GM12878 (cell line): ENCODE results near the gene CDCP1. TPM values are rescaled to one million over a fixed set of nuclear protein-coding genes. Genes with fewer than 3 reads are reported as not detected.

Experiments used
- ATAC-seq: fragments of 200-7000 bp; cut with Tn5 transposase; 3 replicates; pipeline ENCODE4 v1.9.1; 2020; ENCODE audit warnings: mild to moderate bottlenecking, moderate library complexity
- BruUV-seq: library from RNA; stranded (reverse); fragments of 400-500 nt; replicated peaks from 2 replicates; lab custom pipeline; 2021; lab: Mats Ljungman, UMichigan
- CTCF ChIA-PET: fragments of 300-600 bp; sonication (Branson Sonifier 250); formaldehyde crosslinking; extraction: SDS; loops from one replicate; lab custom pipeline; 2021; ENCODE audit warnings: inconsistent platforms; lab: Yijun Ruan, JAX
- POLR2A ChIA-PET: fragments of 350-600 bp; formaldehyde crosslinking; extraction: SDS; loops from one replicate; lab custom pipeline; 2021; ENCODE audit warnings: inconsistent platforms; lab: Charles Lee
- RAD21 ChIA-PET: fragments of 300-600 bp; sonication (Branson Sonifier 250); formaldehyde crosslinking; loops from one replicate; lab custom pipeline; 2023; ENCODE audit warnings: antibody characterized with exemption; ENCODE audit not compliant: unreplicated experiment; lab: Charles Lee
- SMC1A ChIA-PET: fragments of 300-600 bp; sonication (Branson Sonifier 250); formaldehyde crosslinking; loops from one replicate; lab custom pipeline; 2023; ENCODE audit not compliant: unreplicated experiment, uncharacterized antibody; lab: Charles Lee
- DNase-seq: peaks from one replicate; pipeline ENCODE4 v3.0.0-alpha.2; 2011; ENCODE audit warnings: low read depth, low spot score
- FAIRE-seq: peaks from 3 replicates; lab custom pipeline; 2011; peaks lifted over from hg19 to GRCh38; lab: Jason Lieb, UNC
- H2AFZ ChIP-seq: 2 replicates; pipeline ENCODE4 v1.6.0; 2011; ENCODE audit warnings: low read depth, low read length, control low read depth; ENCODE audit not compliant: control insufficient read depth
- H3K27ac ChIP-seq: 2 replicates; pipeline ENCODE4 v1.5.1; 2011; ENCODE audit warnings: control low read depth; ENCODE audit not compliant: control insufficient read depth, insufficient read depth
- H3K27me3 ChIP-seq, 2 experiments: replicated peaks in 1 of 2; 2 replicates each; pipeline versions ENCODE4 v1.6.0 to v1.6.1; 2011; ENCODE audit warnings: low read length in 1 of 2; ENCODE audit not compliant: control insufficient read depth in 2 of 2, insufficient read depth in 2 of 2
- H3K36me3 ChIP-seq, 2 experiments: 2 replicates each; pipeline ENCODE4 v1.5.1; 2011; ENCODE audit warnings: low read length in 1 of 2; ENCODE audit not compliant: control insufficient read depth in 2 of 2, insufficient read depth in 2 of 2
- H3K4me1 ChIP-seq: 2 replicates; pipeline ENCODE4 v1.6.1; 2011; ENCODE audit warnings: mild to moderate bottlenecking, low read length, moderate library complexity, mixed read lengths; ENCODE audit not compliant: control insufficient read depth, insufficient read depth
- H3K4me2 ChIP-seq: 2 replicates; pipeline ENCODE4 v1.6.0; 2011; ENCODE audit warnings: control low read depth; ENCODE audit not compliant: control insufficient read depth, insufficient read depth
- H3K4me3 ChIP-seq: fragments of 200-600 bp; sonication (generic); 2 replicates; pipeline ENCODE4 v1.5.1; 2016
- H3K79me2 ChIP-seq: 2 replicates; pipeline ENCODE4 v1.6.0; 2011; ENCODE audit warnings: low read length; ENCODE audit not compliant: control insufficient read depth, insufficient read depth
- H3K9ac ChIP-seq: 2 replicates; pipeline ENCODE4 v1.8.0; 2011; ENCODE audit warnings: low read length, control low read depth, mixed read lengths; ENCODE audit not compliant: control insufficient read depth, insufficient read depth
- H3K9me3 ChIP-seq: replicated peaks from 3 replicates; pipeline ENCODE4 v1.5.1; 2011; ENCODE audit warnings: mild to moderate bottlenecking, low read length; ENCODE audit not compliant: control insufficient read depth, insufficient read depth
- H4K20me1 ChIP-seq: 2 replicates; pipeline ENCODE4 v1.6.0; 2011; ENCODE audit not compliant: control insufficient read depth, insufficient read depth
- CTCF ChIP-seq, 3 experiments: IDR thresholded peaks in 2 of 3; conservative IDR thresholded peaks in 1 of 3; 2 replicates each; pipeline ENCODE4 v1.5.1; 2011; ENCODE audit warnings: low read depth in 3 of 3, low read length in 3 of 3, mild to moderate bottlenecking in 3 of 3, control low read depth in 2 of 3, moderate library complexity in 2 of 3, inconsistent platforms in 1 of 3, mixed read lengths in 1 of 3; ENCODE audit not compliant: control insufficient read depth in 2 of 3, insufficient read depth in 1 of 3; ENCODE audit errors: extremely low read depth in 1 of 3
- CUX1 ChIP-seq: IDR thresholded peaks from 2 replicates; pipeline ENCODE4 v1.6.1; 2012; ENCODE audit warnings: improper control_type of control experiment, low read depth, low read length; ENCODE audit not compliant: insufficient replicate concordance
- JUND ChIP-seq: IDR thresholded peaks from 2 replicates; pipeline ENCODE4 v1.6.1; 2012; ENCODE audit warnings: low read depth, mild to moderate bottlenecking, low read length, improper control_type of control experiment, moderate library complexity
- RELA ChIP-seq: fragments of 450-650 bp; IDR thresholded peaks from 2 replicates; pipeline ENCODE4 v1.8.0; 2014; ENCODE audit warnings: borderline replicate concordance; ENCODE audit not compliant: partially characterized antibody
- SRF ChIP-seq, 2 experiments: IDR thresholded peaks; 2 replicates each; pipeline ENCODE4 v1.6.1; 2011; ENCODE audit warnings: low read depth in 2 of 2, low read length in 2 of 2, mild to moderate bottlenecking in 1 of 2, moderate library complexity in 1 of 2
- ZZZ3 ChIP-seq: IDR thresholded peaks from 2 replicates; pipeline ENCODE4 v1.6.1; 2011; ENCODE audit warnings: low read depth; ENCODE audit not compliant: control insufficient read depth, insufficient read length
- WGBS: methylation state at CpG from one replicate; pipeline ENCODE4 v1.1.6; 2016; ENCODE audit warnings: low lambda C conversion rate; ENCODE audit not compliant: insufficient replicate concordance, insufficient coverage; ENCODE audit errors: missing lambda C conversion rate; 5-methylcytosine and 5-hydroxymethylcytosine counted together
- in situ Hi-C: fragments of 300-500 bp; cut with MboI; formaldehyde crosslinking; loops from 9 replicates; pipeline ENCODE4 v1.14.3; 2018; ENCODE audit warnings: mixed read lengths
- intact Hi-C: fragments of 100-400 bp; cut with micrococcal nuclease; formaldehyde crosslinking; loops from one replicate; pipeline ENCODE4 v1.14.2; 2022; ENCODE audit not compliant: unreplicated experiment
- polyA plus RNA-seq, 11 experiments: library from polyadenylated mRNA; depleted of rRNA in 4 of 11; unstranded in 6 of 11; stranded (reverse) in 5 of 11; fragments of >200 nt; fragmentation: Nextera tagmentation in 4 of 11; fragmentation: Illumina TruSeq in 1 of 11; extraction: Ambion mirVana in 4 of 11; extraction: Trizol in 1 of 11; gene quantifications; 1 replicate in 1 of 11; 2 replicates in 10 of 11; pipeline versions ENCODE4 v1.2.1 to v1.2.3, GENCODE V29; 2011 to 2016; ENCODE audit warnings: inconsistent platforms in 2 of 11, missing spikeins in 2 of 11, low read depth in 1 of 11
- total RNA-seq, 4 experiments: library from RNA; depleted of rRNA in 3 of 4; stranded (reverse); fragments of >200 nt in 3 of 4; fragmentation: Illumina TruSeq in 1 of 4; extraction: Trizol in 1 of 4; gene quantifications; 2 replicates each; pipeline versions ENCODE4 v1.2.1 to v1.2.3, GENCODE V29; 2013 to 2021

The CDCP1 gene
- total and polyA plus RNA-seq, 10 of the 15 experiments (the other 5 are each of a cell fraction or from before 2014, with no cell fraction given), result 0.35 to 2.2 (median 0.86) TPM

- intact Hi-C loops (no loop called here), in situ Hi-C loops (no loop called here)
- Histone ChIP-seq H3K4me3 (no peak overlapping the region), H3K27me3 (no peaks in the 10 kb centered on the region; a peak in 1 of 4 replicates), H3K4me1 (no peaks in the 10 kb centered on the region), H3K36me3 (no peaks in the 10 kb centered on the region), H3K9me3 (no peaks in the 10 kb centered on the region), H4K20me1 (no peaks in the 10 kb centered on the region), H3K27ac (no peak overlapping the region), H2AFZ (no peak overlapping the region), H3K79me2 (no peaks in the 10 kb centered on the region), H3K4me2 (no peak overlapping the region), H3K9ac (no peak overlapping the region)
- SMC1A ChIA-PET, result interaction anchor here (0.9 kb wide), 1 partner anchor 27 kb away, joined by 3 read pairs; the partner anchor contains the start of gene CDCP1
- CTCF ChIA-PET, result interaction anchor here (0.8 kb wide), 1 partner anchor 132 kb away, joined by 3 read pairs; no protein-coding TSS in a partner anchor
- POLR2A ChIA-PET, result no interaction called here
- WGBS, result 92% methylated on average over 1 of the region's 1 CpG
- RAD21 ChIA-PET, result no interaction called here
- BruUV-seq, result no TSS peak
- DNase-seq (no peak), FAIRE-seq (no peak), ATAC-seq (no peak)
- TF ChIP-seq ZZZ3, result no peak
- no peak for TF ChIP-seq RELA
Observed at GRCh38 chr3:45173776-45174175, 27.6 kb upstream of the CDCP1 start.

- Histone ChIP-seq H3K36me3 (no peaks in the 10 kb centered on the region), H4K20me1 (no peaks in the 10 kb centered on the region), H3K79me2 (no peaks in the 10 kb centered on the region), H3K27me3 (peaks cover 0 to 5% of the 10 kb centered on the region in 2 experiments; a peak in 2 of 4 replicates), H3K4me2 (no peak overlapping the region), H3K4me3 (no peak overlapping the region), H3K9me3 (no peaks in the 10 kb centered on the region), H3K27ac (no peak overlapping the region), H3K9ac (no peak overlapping the region), H3K4me1 (no peaks in the 10 kb centered on the region), H2AFZ (no peak overlapping the region)
- no peak for ATAC-seq
- POLR2A ChIA-PET, result no interaction called here
- no peak for DNase-seq
- 56% methylated on average over 4 of the region's 4 CpGs for WGBS
- SMC1A ChIA-PET, result interaction anchor here (0.7 to 1.3 kb wide), 2 partner anchors 12 to 133 kb away, joined by 3 read pairs; no protein-coding TSS in a partner anchor
- in situ Hi-C loops, result no loop called here
- no TSS peak for BruUV-seq
- CTCF ChIA-PET, result interaction anchor here (1.1 to 3.2 kb wide), 4 partner anchors 12 to 133 kb away, joined by 3 to 14 read pairs (median 3); no protein-coding TSS in a partner anchor
- no peak for FAIRE-seq
- intact Hi-C loops, result no loop called here
- RAD21 ChIA-PET, result interaction anchor here (2.1 kb wide), 1 partner anchor 130 kb away, joined by 7 read pairs; no protein-coding TSS in a partner anchor
- TF ChIP-seq JUND (no peak), CUX1 (no peak), CTCF (IDR thresholded peaks at IDR 0.05 in 2 of 3, conservative IDR thresholded peaks at IDR 0.05 in 1 of 3; ENCODE audit: control insufficient read depth in 2 of 3, extremely low read depth in 1 of 3, insufficient read depth in 1 of 3, low read depth in 3 of 3, low read length in 3 of 3) (no peak; a peak in 1 of 6 replicates), SRF (IDR thresholded peaks at IDR 0.05; ENCODE audit: low read depth in 2 of 2, low read length in 2 of 2) (no peak)
Observed at GRCh38 chr3:45171283-45171682, 25.1 kb upstream of the CDCP1 start.
